Ramos (cell line): Measurements from ENCODE around the gene BRINP1.

ENCODE experiments used
- in situ Hi-C: fragments of 300-500 bp; cut with MboI; formaldehyde crosslinking; loops from one replicate; pipeline ENCODE4 v1.14.3; 2022; ENCODE audit warnings: low sequenced_read_pairs; ENCODE audit not compliant: unreplicated experiment

BRINP1 gene

GRCh38 chr9:119156354-119156753 lies 212.9 kb downstream of the BRINP1 start:
- in situ Hi-C loops, result no loop called here

- in situ Hi-C loops, result no loop called here
These were observed 214.7 kb downstream of the BRINP1 start for GRCh38 chr9:119154527-119154926.

GRCh38 chr9:119153402-119153801 lies 215.8 kb downstream of the BRINP1 start:
- in situ Hi-C loops, result no loop called here

GRCh38 chr9:119148855-119149254 lies 220.4 kb downstream of the BRINP1 start:
- in situ Hi-C loops, result no loop called here

GRCh38 chr9:119137479-119137878 lies 231.8 kb downstream of the BRINP1 start:
- in situ Hi-C loops, result no loop called here

GRCh38 chr9:119126040-119126439 lies 243.2 kb downstream of the BRINP1 start:
- in situ Hi-C loops, result no loop called here

- in situ Hi-C loops, result no loop called here
These were observed 247.3 kb downstream of the BRINP1 start for GRCh38 chr9:119121899-119122298.

- in situ Hi-C loops, result no loop called here
These were observed 251.8 kb downstream of the BRINP1 start for GRCh38 chr9:119117409-119117808.
